Measurements from ENCODE around the gene KLHL14. TPM values are rescaled to one million over a fixed set of nuclear protein-coding genes. Genes with fewer than 3 reads are reported as not detected.

The KLHL14 gene
- total RNA-seq, 1 donor from 2014 or later: 0.72 TPM

DNA sequence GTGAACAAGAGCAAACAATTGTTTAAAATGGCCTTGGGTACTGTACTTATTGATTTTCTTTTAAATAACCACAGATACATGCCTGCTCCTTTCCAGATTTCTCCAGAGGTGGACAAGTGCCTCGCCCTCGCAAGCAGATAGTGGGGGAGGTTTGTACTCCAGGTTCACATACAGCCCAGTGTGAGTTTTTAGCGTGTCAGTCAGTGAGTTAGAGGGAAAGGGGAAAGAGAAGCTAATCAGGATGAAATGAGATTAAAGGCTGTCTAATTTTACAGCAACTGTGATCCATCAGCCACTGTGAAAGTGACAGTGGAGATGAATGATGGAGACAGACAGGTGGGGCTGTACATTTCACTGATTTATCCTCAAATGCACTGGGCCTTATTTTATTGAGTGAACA is 74.7 kb downstream of the KLHL14 start:
- TF ChIP-seq CTCF (IDR thresholded peaks at IDR 0.05): no peak
- no peak for DNase-seq
- no peak for ATAC-seq
- H3K4me1 ChIP-seq: no peaks in the 10 kb centered on the region
- H3K27ac ChIP-seq: no peak overlapping the region
- H3K27me3 ChIP-seq: no peaks in the 10 kb centered on the region
- H3K9me3 ChIP-seq: no peaks in the 10 kb centered on the region
- H3K36me3 ChIP-seq: no peaks in the 10 kb centered on the region
- no peak overlapping the region for H3K4me3 ChIP-seq
- intact Hi-C loops (cut with DNase I): no loop called here

DNA sequence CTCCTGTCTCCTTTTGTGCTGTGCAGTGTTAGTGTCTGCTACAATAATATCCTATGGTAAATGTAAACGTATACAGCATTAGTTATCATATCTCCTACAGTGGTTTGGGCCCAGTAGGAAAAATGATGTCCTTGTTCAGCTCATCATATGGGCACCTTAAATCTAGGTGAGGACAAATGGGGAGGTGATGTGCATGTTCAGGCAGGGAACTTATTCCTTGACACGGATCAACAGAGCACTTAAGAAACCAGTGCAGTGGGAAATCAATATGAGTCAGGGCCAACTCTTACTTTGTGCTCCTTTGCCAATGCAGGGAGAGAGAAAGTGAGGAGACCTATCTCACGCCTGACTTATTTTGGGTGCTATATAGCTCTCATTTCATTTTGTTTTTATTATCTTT is 76.4 kb downstream of the KLHL14 start:
- no peak overlapping the region for H3K4me3 ChIP-seq
- H3K36me3 ChIP-seq: no peaks in the 10 kb centered on the region
- intact Hi-C loops (cut with DNase I): no loop called here
- DNase-seq (no peak), ATAC-seq (no peak)
- no peaks in the 10 kb centered on the region for H3K4me1 ChIP-seq
- H3K27me3 ChIP-seq: no peaks in the 10 kb centered on the region
- no peak overlapping the region for H3K27ac ChIP-seq
- no peak for TF ChIP-seq CTCF (IDR thresholded peaks at IDR 0.05)
- H3K9me3 ChIP-seq: no peaks in the 10 kb centered on the region

- Histone ChIP-seq H3K27me3 (no peaks in the 10 kb centered on the region), H3K4me3 (no peak overlapping the region), H3K4me1 (no peaks in the 10 kb centered on the region), H3K9me3 (no peaks in the 10 kb centered on the region), H3K36me3 (no peaks in the 10 kb centered on the region), H3K27ac (no peak overlapping the region)
- DNase-seq (no peak), ATAC-seq (no peak)
- intact Hi-C loops (cut with DNase I): no loop called here
- TF ChIP-seq CTCF (IDR thresholded peaks at IDR 0.05): no peak
These were observed 77.3 kb downstream of the KLHL14 start for GRCh38 chr18:32695534-32695933.

DNA sequence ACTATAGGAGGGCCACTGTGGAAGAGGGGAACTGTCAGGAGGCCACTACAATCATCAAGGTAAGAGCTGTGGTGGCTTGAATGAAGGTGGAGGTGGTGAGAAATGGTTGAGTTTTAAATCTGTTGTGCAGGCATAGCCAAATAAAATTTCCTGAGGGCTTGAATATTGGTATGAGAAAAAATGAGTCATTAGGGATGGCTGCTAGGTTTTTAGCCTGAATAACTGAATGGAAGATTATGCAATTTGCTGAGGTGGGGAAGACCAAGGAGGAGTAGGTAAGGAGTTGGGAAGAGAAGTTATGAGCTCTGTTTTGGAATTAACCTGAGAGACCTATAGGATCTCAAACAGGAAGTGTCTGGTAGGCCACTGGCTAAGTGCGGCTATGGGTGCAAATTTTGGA is 84.0 kb downstream of the KLHL14 start:
- no peak for DNase-seq
- intact Hi-C loops (cut with DNase I): no loop called here
- no peak overlapping the region for H3K27ac ChIP-seq
- H3K4me3 ChIP-seq: no peak overlapping the region
- no peak for ATAC-seq
- H3K9me3 ChIP-seq: no peaks in the 10 kb centered on the region
- no peaks in the 10 kb centered on the region for H3K4me1 ChIP-seq
- H3K36me3 ChIP-seq: no peaks in the 10 kb centered on the region
- no peaks in the 10 kb centered on the region for H3K27me3 ChIP-seq
- no peak for TF ChIP-seq CTCF (IDR thresholded peaks at IDR 0.05)

GRCh38 chr18:32684940-32685339 is 87.9 kb downstream of the KLHL14 start:
- H3K36me3 ChIP-seq: no peaks in the 10 kb centered on the region
- no peaks in the 10 kb centered on the region for H3K4me1 ChIP-seq
- no peak overlapping the region for H3K27ac ChIP-seq
- no peaks in the 10 kb centered on the region for H3K27me3 ChIP-seq
- ATAC-seq (no peak), DNase-seq (no peak)
- H3K4me3 ChIP-seq: no peak overlapping the region
- TF ChIP-seq CTCF (IDR thresholded peaks at IDR 0.05): no peak
- H3K9me3 ChIP-seq: no peaks in the 10 kb centered on the region
- intact Hi-C loops (cut with DNase I): no loop called here

DNA sequence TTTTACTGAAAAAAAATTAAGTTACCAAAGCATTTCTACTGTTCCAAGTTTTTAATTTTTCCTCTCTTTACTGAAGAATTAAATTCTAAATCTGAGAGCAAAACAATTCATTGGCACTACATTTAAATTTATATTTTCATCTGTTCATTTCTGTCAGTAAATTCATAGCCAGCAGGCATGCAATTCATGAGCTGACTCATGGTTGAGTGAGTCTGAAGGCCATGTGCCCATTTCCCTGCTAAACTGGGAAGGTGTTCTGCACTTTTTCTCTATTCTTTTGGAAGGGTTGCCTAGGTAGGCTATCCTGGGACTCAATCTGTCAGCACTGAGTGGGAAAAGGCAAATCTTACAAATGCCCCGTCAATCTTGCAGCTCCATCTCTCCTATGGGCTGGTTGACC is 88.7 kb downstream of the KLHL14 start:
- ATAC-seq: no peak
- TF ChIP-seq CTCF (IDR thresholded peaks at IDR 0.05): no peak
- Histone ChIP-seq H3K4me1 (no peaks in the 10 kb centered on the region), H3K27me3 (no peaks in the 10 kb centered on the region), H3K36me3 (no peaks in the 10 kb centered on the region), H3K27ac (no peak overlapping the region), H3K9me3 (no peaks in the 10 kb centered on the region), H3K4me3 (no peak overlapping the region)
- DNase-seq: no peak
- intact Hi-C loops (cut with DNase I): no loop called here

All from upper lobe of right lung (tissue), 1 donor.